GM23338 (cell line): ENCODE results near the gene ZNF469.

Experiments used
- CREB1 ChIP-seq: fragments of 250-450 bp; sonication (Bioruptor Pico); IDR thresholded peaks from 2 replicates; pipeline ENCODE4 v1.5.0; 2020; ENCODE audit warnings: low read depth, mild to moderate bottlenecking, moderate library complexity
- CTCF ChIP-seq, 2 experiments: fragments of 200-600 bp in 1 of 2; sonication (generic) in 1 of 2; conservative IDR thresholded peaks; 2 replicates each; pipeline versions ENCODE4 v1.5.1 to v1.6.1; 2016 to 2017; ENCODE audit warnings: antibody characterized with exemption in 2 of 2, low read depth in 2 of 2, mild to moderate bottlenecking in 2 of 2, moderate library complexity in 1 of 2
- EZH2 ChIP-seq: fragments of 200-600 bp; sonication (generic); IDR thresholded peaks from one replicate; pipeline ENCODE4 v1.8.0; 2017; ENCODE audit warnings: antibody characterized with exemption, mild to moderate bottlenecking, low read depth; ENCODE audit not compliant: unreplicated experiment
- EZH2phosphoT487 ChIP-seq: fragments of 200-600 bp; sonication (generic); IDR thresholded peaks from one replicate; pipeline ENCODE4 v1.8.1; 2018; ENCODE audit warnings: antibody characterized with exemption; ENCODE audit not compliant: unreplicated experiment
- JUNB ChIP-seq: IDR thresholded peaks from one replicate; pipeline ENCODE4 v1.6.1; 2016; ENCODE audit warnings: antibody characterized with exemption; ENCODE audit not compliant: unreplicated experiment
- NANOG ChIP-seq: IDR thresholded peaks from 2 replicates; pipeline ENCODE4 v1.6.1; 2016; ENCODE audit warnings: antibody characterized with exemption, borderline replicate concordance
- POLR2AphosphoS5 ChIP-seq: IDR thresholded peaks from 2 replicates; pipeline ENCODE4 v1.6.1; 2016; ENCODE audit warnings: antibody characterized with exemption, low read depth
- STAT1 ChIP-seq: IDR thresholded peaks from one replicate; pipeline ENCODE4 v1.6.1; 2016; ENCODE audit warnings: antibody characterized with exemption; ENCODE audit not compliant: unreplicated experiment
- ZNF114 ChIP-seq: fragments of 250-450 bp; sonication (Bioruptor Pico); IDR thresholded peaks from 2 replicates; pipeline ENCODE4 v1.5.0; 2020; ENCODE audit warnings: mild to moderate bottlenecking, moderate library complexity
- ZNF331 ChIP-seq: fragments of 250-450 bp; sonication (Bioruptor Pico); IDR thresholded peaks from 2 replicates; pipeline ENCODE4 v1.5.0; 2020; ENCODE audit warnings: low read depth, mild to moderate bottlenecking, moderate library complexity
- TF ChIP-seq, protein P1 (sequence below): IDR thresholded peaks from one replicate; pipeline ENCODE4 v1.6.1; 2018; ENCODE audit warnings: antibody characterized with exemption; ENCODE audit not compliant: unreplicated experiment

DNA sequence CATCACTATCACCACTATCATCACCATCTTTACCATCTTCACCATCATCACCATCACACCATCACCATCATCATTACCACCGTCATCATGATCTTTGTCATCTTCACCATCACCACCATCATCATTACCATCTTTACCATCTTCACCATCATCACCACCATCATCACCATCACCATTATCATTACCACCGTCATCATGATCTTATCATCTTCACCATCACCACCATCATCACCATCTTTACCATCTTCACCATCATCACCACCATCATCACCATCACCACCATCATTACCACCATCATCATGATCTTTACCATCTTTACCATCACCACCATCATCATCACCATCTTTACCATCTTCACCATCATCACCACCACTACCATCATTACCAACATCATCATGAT lies 10.2 kb upstream of the ZNF469 start:
- no peak for TF ChIP-seq ZNF331 (CRISPR knock-in tag)
- TF ChIP-seq CTCF (conservative IDR thresholded peaks at IDR 0.05; ENCODE audit: low read depth in 2 of 2): no peak
- TF ChIP-seq, protein P1, sequence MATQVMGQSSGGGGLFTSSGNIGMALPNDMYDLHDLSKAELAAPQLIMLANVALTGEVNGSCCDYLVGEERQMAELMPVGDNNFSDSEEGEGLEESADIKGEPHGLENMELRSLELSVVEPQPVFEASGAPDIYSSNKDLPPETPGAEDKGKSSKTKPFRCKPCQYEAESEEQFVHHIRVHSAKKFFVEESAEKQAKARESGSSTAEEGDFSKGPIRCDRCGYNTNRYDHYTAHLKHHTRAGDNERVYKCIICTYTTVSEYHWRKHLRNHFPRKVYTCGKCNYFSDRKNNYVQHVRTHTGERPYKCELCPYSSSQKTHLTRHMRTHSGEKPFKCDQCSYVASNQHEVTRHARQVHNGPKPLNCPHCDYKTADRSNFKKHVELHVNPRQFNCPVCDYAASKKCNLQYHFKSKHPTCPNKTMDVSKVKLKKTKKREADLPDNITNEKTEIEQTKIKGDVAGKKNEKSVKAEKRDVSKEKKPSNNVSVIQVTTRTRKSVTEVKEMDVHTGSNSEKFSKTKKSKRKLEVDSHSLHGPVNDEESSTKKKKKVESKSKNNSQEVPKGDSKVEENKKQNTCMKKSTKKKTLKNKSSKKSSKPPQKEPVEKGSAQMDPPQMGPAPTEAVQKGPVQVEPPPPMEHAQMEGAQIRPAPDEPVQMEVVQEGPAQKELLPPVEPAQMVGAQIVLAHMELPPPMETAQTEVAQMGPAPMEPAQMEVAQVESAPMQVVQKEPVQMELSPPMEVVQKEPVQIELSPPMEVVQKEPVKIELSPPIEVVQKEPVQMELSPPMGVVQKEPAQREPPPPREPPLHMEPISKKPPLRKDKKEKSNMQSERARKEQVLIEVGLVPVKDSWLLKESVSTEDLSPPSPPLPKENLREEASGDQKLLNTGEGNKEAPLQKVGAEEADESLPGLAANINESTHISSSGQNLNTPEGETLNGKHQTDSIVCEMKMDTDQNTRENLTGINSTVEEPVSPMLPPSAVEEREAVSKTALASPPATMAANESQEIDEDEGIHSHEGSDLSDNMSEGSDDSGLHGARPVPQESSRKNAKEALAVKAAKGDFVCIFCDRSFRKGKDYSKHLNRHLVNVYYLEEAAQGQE: no peak
- TF ChIP-seq POLR2AphosphoS5: no peak
- TF ChIP-seq CREB1 (CRISPR knock-in tag): no peak
- TF ChIP-seq EZH2phosphoT487: no peak
- TF ChIP-seq STAT1: no peak
- no peak for TF ChIP-seq EZH2
- no peak for TF ChIP-seq NANOG
- TF ChIP-seq ZNF114 (CRISPR knock-in tag): no peak
- no peak for TF ChIP-seq JUNB
